Stimulated activated naive B cell treated with anti-CD40 and anti-IgM and Interleukin-4, amounts not matched to agents 10 μg/mL and 1 μg/mL and 100 μg/mL, for 72 hours (primary cell): Measurements from ENCODE around the gene ZNF483.
A peak's percentile ranks its signal among the peaks of the same experiment; 100 is the strongest.

Experiments
- ATAC-seq, 2 donors: fragments of 150-1000 bp; cut with Tn5 transposase; replicated peaks; 2 replicates each; pipeline ENCODE4 v1.10.0; 2021; ENCODE audit warnings: moderate library complexity in 1 of 2
- DNase-seq: peaks from one replicate; pipeline ENCODE4 v3.0.0; 2021
- H3K27ac Mint-ChIP-seq: one replicate; pipeline ENCODE4 v1.8.0; 2022; ENCODE audit warnings: mild to moderate bottlenecking, mixed read lengths
- H3K27me3 Mint-ChIP-seq, 2 donors: one replicate each; pipeline ENCODE4 v1.8.0; 2022; ENCODE audit warnings: mixed read lengths in 2 of 2
- H3K36me3 Mint-ChIP-seq, 2 donors: one replicate each; pipeline ENCODE4 v1.8.0; 2022; ENCODE audit warnings: mixed read lengths in 2 of 2, mild to moderate bottlenecking in 1 of 2
- H3K4me1 Mint-ChIP-seq, 2 donors: one replicate each; pipeline ENCODE4 v1.8.0; 2022; ENCODE audit warnings: mixed read lengths in 2 of 2, mild to moderate bottlenecking in 1 of 2
- H3K4me3 Mint-ChIP-seq, 2 donors: one replicate each; pipeline ENCODE4 v1.8.0; 2022; ENCODE audit warnings: mild to moderate bottlenecking in 2 of 2, mixed read lengths in 2 of 2, moderate library complexity in 1 of 2
- H3K9me3 Mint-ChIP-seq, 2 donors: one replicate each; pipeline ENCODE4 v1.8.0; 2022; ENCODE audit warnings: mixed read lengths in 2 of 2, mild to moderate bottlenecking in 1 of 2

The ZNF483 gene

GRCh38 chr9:111572950-111573604, 48.1 kb downstream of the ZNF483 start:
- Mint-ChIP-seq H3K36me3 (peaks cover 27 to 32% of the 10 kb centered on the region in 2 donors), H3K4me3 (no peak overlapping the region), H3K27me3 (peaks cover 0 to 7% of the 10 kb centered on the region in 2 donors), H3K9me3 (peaks cover 11 to 17% of the 10 kb centered on the region in 2 donors), H3K4me1 (no peaks in the 10 kb centered on the region), H3K27ac (no peak overlapping the region)
- ATAC-seq (no peak), DNase-seq (no peak)

- ATAC-seq (no peak), DNase-seq (no peak)
- H3K27me3 Mint-ChIP-seq = peaks cover 4 to 5% of the 10 kb centered on the region in 2 donors
- no peak overlapping the region for H3K4me3 Mint-ChIP-seq
- H3K4me1 Mint-ChIP-seq = no peaks in the 10 kb centered on the region
- no peaks in the 10 kb centered on the region for H3K36me3 Mint-ChIP-seq
- peaks cover 0 to 1% of the 10 kb centered on the region in 2 donors for H3K9me3 Mint-ChIP-seq
- H3K27ac Mint-ChIP-seq = no peak overlapping the region
These were observed 57.9 kb downstream of the ZNF483 start for GRCh38 chr9:111582888-111583287.

- no peak overlapping the region for H3K27ac Mint-ChIP-seq
- H3K9me3 Mint-ChIP-seq = peaks cover 0 to 1% of the 10 kb centered on the region in 2 donors
- ATAC-seq = no peak
- no peaks in the 10 kb centered on the region for H3K36me3 Mint-ChIP-seq
- H3K4me1 Mint-ChIP-seq = no peaks in the 10 kb centered on the region
- no peak for DNase-seq
- H3K4me3 Mint-ChIP-seq = no peak overlapping the region
- H3K27me3 Mint-ChIP-seq = peaks cover 4 to 5% of the 10 kb centered on the region in 2 donors
These were observed 61.4 kb downstream of the ZNF483 start for GRCh38 chr9:111586378-111586777.

GRCh38 chr9:111588846-111589245, 63.9 kb downstream of the ZNF483 start:
- DNase-seq (no peak), ATAC-seq (no peak)
- peaks cover 5 to 10% of the 10 kb centered on the region in 2 donors for H3K27me3 Mint-ChIP-seq
- H3K4me1 Mint-ChIP-seq = no peaks in the 10 kb centered on the region
- no peak overlapping the region for H3K27ac Mint-ChIP-seq
- no peaks in the 10 kb centered on the region for H3K36me3 Mint-ChIP-seq
- peaks cover 0 to 1% of the 10 kb centered on the region in 2 donors for H3K9me3 Mint-ChIP-seq
- no peak overlapping the region for H3K4me3 Mint-ChIP-seq

GRCh38 chr9:111597852-111598732, 73.1 kb downstream of the ZNF483 start:
- Mint-ChIP-seq H3K36me3 (peaks cover 0 to 5% of the 10 kb centered on the region in 2 donors), H3K4me1 (peaks cover 11 to 29% of the 10 kb centered on the region in 2 donors), H3K4me3 (peak overlapping the region; percentile 88 to 89), H3K27ac (no peak overlapping the region), H3K9me3 (no peaks in the 10 kb centered on the region), H3K27me3 (peaks cover 35 to 37% of the 10 kb centered on the region in 2 donors)
- ATAC-seq (peak; percentile 53 to 61), DNase-seq (peak; percentile 15)

DNA sequence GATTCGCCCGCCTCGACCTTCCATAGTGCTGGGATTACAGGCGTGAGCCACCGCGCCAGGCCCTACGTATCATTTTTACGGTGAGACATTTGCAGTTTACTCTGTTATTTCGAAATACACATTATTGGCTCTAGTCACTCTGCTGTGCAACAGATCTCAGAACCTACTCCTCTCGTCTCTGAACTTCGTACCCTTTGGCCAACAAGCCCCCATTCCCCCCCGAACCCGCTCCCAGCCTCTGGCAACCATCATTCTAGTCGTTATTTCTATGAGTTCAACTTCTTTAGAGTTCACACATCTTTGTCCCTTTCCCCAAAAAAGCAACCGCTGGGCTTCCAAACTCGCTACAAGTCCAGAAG, 73.7 kb downstream of the ZNF483 start:
- peak; percentile 11 to 22 for ATAC-seq
- H3K27ac Mint-ChIP-seq = no peak overlapping the region
- peaks cover 11 to 29% of the 10 kb centered on the region in 2 donors for H3K4me1 Mint-ChIP-seq

DNA sequence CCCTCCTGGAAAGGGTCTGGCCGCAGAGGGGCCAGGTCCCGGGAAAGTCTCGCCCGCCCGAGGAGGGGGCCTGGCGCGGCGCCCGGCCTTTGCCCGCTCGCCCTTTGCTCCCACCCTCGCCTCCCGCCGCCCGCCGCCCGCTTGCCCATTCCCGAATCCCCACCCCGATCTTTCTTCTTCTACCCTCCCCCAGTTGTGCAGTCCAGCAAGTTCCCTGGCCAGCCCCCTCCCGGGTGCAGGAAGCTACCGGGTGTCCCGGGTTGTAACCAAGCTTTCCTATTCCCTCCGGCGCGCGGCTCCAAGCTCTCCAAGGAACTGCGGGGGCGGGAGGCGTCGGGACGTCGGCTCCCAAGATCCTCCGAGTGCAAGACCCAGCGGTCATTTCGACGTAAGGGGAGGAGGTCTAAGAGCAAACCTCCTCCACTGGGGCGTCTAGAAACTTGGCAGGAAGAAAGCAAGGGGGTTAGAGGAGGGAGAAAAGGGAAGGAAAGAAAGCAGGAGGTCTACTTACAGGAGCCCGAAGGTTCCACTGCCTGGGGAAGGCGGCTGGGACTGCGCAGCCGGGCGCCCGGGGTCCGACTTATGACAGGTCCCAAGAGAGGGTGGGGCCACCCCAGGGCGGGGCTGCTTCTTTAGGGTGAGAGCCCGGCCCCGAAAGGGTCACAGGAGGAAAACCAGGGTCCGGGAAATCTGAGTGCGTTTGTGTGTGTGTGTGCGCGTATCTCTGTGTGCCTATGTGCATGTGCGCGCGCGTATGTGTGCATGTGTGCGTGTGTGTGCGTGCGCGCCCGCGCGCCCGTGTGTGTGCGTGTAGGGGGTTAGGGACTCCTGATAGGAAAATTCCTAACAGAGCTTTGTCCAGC, 74.3 kb downstream of the ZNF483 start, which contains the start of gene PTGR1:
Gene PTGR1, minus strand, starts transcription at position 556 of the 863 bp plus-strand sequence. CDS start 2,225 bp downstream, outside the sequence.
- DNase-seq (peak; percentile 13), ATAC-seq (peak; percentile 60 to 67)
- no peaks in the 10 kb centered on the region for H3K9me3 Mint-ChIP-seq
- peak within 1 kb of the TSS; percentile 65 for H3K27ac Mint-ChIP-seq
- peaks cover 11 to 29% of the 10 kb centered on the region in 2 donors for H3K4me1 Mint-ChIP-seq
- peak within 1 kb of the TSS; percentile 88 to 89 for H3K4me3 Mint-ChIP-seq
- H3K27me3 Mint-ChIP-seq = peaks cover 35 to 37% of the 10 kb centered on the region in 2 donors
- peaks cover 0 to 5% of the 10 kb centered on the region in 2 donors for H3K36me3 Mint-ChIP-seq

More for the DNA sequence above, 73.7 kb downstream of the ZNF483 start:
- Mint-ChIP-seq H3K36me3 (peaks cover 0 to 5% of the 10 kb centered on the region in 2 donors), H3K4me3 (peak overlapping the region; percentile 88 to 89), H3K27me3 (peaks cover 35 to 37% of the 10 kb centered on the region in 2 donors), H3K9me3 (no peaks in the 10 kb centered on the region)
- no peak for DNase-seq

GRCh38 chr9:111599955-111600343, 75.0 kb downstream of the ZNF483 start:
- peak in 1 of 2 donors; percentile 10 for ATAC-seq
- H3K4me3 Mint-ChIP-seq = peak overlapping the region; percentile 88 to 89
- peaks cover 11 to 29% of the 10 kb centered on the region in 2 donors for H3K4me1 Mint-ChIP-seq
- no peak for DNase-seq
- H3K36me3 Mint-ChIP-seq = peaks cover 0 to 5% of the 10 kb centered on the region in 2 donors
- H3K27me3 Mint-ChIP-seq = peaks cover 35 to 37% of the 10 kb centered on the region in 2 donors
- H3K27ac Mint-ChIP-seq = no peak overlapping the region
- H3K9me3 Mint-ChIP-seq = no peaks in the 10 kb centered on the region

GRCh38 chr9:111601237-111602018, 76.4 kb downstream of the ZNF483 start:
- ATAC-seq = no peak
- H3K4me3 Mint-ChIP-seq = no peak overlapping the region
- no peaks in the 10 kb centered on the region for H3K9me3 Mint-ChIP-seq
- H3K36me3 Mint-ChIP-seq = peaks cover 0 to 5% of the 10 kb centered on the region in 2 donors
- peaks cover 35 to 42% of the 10 kb centered on the region in 2 donors for H3K27me3 Mint-ChIP-seq
- DNase-seq = no peak
- no peak overlapping the region for H3K27ac Mint-ChIP-seq
- H3K4me1 Mint-ChIP-seq = peaks cover 11 to 29% of the 10 kb centered on the region in 2 donors

DNA sequence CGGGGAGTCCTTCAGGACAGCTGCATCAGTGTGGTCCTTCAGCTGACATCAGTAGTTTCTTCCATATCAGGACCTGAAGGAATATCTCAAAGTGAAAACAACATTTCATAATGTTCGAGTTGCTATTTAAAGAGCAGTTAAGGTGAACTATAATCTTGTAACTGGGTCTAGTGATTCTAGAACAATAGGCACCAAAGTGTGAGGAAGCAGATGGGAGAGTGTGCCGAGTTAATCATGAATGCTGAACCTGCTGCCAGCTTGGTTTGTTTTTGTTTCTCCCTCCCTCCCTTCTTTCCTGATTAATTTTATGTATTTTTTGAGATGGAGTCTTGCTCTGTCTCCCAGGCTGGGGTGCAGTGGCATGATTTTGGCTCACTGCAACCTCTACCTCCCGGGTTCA, 78.1 kb downstream of the ZNF483 start:
- H3K36me3 Mint-ChIP-seq = peaks cover 0 to 5% of the 10 kb centered on the region in 2 donors
- no peak for DNase-seq
- ATAC-seq = no peak
- no peaks in the 10 kb centered on the region for H3K9me3 Mint-ChIP-seq
- peaks cover 9 to 22% of the 10 kb centered on the region in 2 donors for H3K4me1 Mint-ChIP-seq
- H3K27me3 Mint-ChIP-seq = peaks cover 33 to 41% of the 10 kb centered on the region in 2 donors
- no peak overlapping the region for H3K27ac Mint-ChIP-seq
- H3K4me3 Mint-ChIP-seq = no peak overlapping the region

DNA sequence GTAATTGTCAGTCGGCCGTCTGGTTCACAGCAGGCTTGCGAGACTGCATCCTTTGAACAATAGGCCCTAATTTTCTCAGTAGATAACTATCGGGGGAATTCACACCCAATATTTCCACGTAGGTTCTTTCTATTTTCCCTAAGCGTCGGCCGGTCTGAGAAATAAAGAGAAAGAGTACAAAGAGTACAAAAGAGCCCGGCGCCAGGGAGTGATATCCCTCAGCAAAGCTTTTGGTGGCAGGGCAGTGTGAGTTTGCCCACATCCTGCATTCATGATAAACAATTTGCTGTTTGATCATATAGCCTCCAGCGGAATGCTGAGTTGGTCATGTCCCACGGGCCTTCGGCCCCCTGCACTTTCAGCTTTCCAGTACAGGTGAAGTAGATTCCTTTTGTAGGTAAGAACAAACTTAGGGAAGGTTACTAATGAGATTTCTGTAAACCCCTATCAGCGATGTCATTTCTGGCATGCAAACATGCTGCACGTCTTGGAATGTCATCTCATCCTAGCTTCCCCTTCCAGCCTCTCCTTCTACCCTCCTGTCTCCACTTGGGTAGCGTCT, 79.2 kb downstream of the ZNF483 start:
- Mint-ChIP-seq H3K27ac (no peak overlapping the region), H3K4me3 (no peak overlapping the region), H3K27me3 (peaks cover 31 to 37% of the 10 kb centered on the region in 2 donors), H3K4me1 (peaks cover 3 to 11% of the 10 kb centered on the region in 2 donors), H3K9me3 (no peaks in the 10 kb centered on the region), H3K36me3 (peaks cover 0 to 4% of the 10 kb centered on the region in 2 donors)
- ATAC-seq (no peak), DNase-seq (no peak)

- DNase-seq = no peak
- H3K27me3 Mint-ChIP-seq = peaks cover 27 to 35% of the 10 kb centered on the region in 2 donors
- H3K9me3 Mint-ChIP-seq = no peaks in the 10 kb centered on the region
- H3K4me1 Mint-ChIP-seq = peaks cover 0 to 2% of the 10 kb centered on the region in 2 donors
- no peak for ATAC-seq
- H3K4me3 Mint-ChIP-seq = no peak overlapping the region
- no peak overlapping the region for H3K27ac Mint-ChIP-seq
- no peaks in the 10 kb centered on the region for H3K36me3 Mint-ChIP-seq
These were observed 80.1 kb downstream of the ZNF483 start for GRCh38 chr9:111605041-111605559.

DNA sequence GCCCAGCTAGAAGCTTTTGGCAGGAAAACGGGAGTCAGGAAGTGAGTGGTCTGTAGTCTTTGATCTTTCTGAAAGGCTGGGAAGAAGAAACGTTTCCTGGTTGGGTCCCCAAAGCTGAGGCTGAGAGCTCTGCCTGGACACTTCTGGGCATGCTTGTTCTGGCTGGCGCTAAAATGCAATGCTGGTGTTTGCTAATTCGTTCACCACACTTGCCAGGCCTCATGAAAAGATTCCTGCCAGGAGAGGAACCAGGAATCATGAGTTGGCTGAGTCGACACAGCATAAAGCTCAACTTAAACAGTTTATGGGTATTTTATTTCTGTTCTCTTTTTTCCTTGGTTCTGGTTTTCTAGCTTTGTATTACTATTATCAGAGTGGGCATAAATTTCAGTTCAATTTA, 85.2 kb downstream of the ZNF483 start:
- Mint-ChIP-seq H3K27ac (no peak overlapping the region), H3K4me1 (no peaks in the 10 kb centered on the region), H3K4me3 (no peak overlapping the region), H3K9me3 (no peaks in the 10 kb centered on the region), H3K36me3 (no peaks in the 10 kb centered on the region), H3K27me3 (peaks cover 60 to 68% of the 10 kb centered on the region in 2 donors)
- ATAC-seq (no peak), DNase-seq (no peak)
